HL-60/S4 treated with retinoic acid at 250 ng/mL for 4 days and 3 days (cell line): ENCODE data around the gene SPTAN1.
"Not testable (repeated sequence)": the region's sequence is repeated elsewhere in the genome, so short reads cannot be mapped to it uniquely, and the experiment has no call there.

Experiments used
- in situ Hi-C: fragments of 300-500 bp; cut with MboI; formaldehyde crosslinking; loops from 2 replicates; pipeline ENCODE4 v1.7.0; 2022; ENCODE audit warnings: low sequenced_read_pairs

Gene SPTAN1

DNA sequence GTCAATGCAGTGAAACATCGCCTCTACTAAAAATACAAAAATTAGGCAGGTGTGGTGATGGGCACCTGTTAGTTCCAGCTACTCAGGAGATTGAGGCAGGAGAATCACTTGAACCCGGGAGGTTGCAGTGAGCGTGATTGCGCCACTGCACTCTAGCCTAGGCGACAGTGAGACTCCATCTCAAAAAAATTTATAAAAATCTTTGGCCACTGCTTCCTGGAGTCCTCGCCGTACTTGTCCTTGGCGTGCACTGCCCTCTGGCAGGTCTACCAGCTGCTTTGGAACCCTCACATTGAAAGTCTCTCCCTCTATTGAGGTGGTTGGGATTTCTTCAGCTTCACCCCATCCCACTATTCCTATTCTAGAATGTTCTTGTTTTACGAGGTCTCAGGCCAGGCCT, 79.2 kb downstream of the SPTAN1 start:
- in situ Hi-C loops = no loop called here

DNA sequence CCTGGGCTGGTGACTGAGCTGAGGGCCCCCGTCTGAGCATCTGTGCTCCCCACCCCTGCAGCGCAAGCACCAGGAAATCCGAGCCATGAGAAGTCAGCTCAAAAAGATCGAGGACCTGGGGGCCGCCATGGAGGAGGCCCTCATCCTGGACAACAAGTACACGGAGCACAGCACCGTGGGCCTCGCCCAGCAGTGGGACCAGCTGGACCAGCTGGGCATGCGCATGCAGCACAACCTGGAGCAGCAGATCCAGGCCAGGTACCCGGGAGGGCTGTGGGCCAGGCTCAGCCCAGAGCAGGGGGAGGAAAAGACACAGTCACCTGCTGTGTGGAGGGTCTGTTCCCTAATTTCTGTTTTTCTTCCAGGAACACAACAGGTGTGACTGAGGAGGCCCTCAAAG, 79.7 kb downstream of the SPTAN1 start:
- in situ Hi-C loops = no loop called here

DNA sequence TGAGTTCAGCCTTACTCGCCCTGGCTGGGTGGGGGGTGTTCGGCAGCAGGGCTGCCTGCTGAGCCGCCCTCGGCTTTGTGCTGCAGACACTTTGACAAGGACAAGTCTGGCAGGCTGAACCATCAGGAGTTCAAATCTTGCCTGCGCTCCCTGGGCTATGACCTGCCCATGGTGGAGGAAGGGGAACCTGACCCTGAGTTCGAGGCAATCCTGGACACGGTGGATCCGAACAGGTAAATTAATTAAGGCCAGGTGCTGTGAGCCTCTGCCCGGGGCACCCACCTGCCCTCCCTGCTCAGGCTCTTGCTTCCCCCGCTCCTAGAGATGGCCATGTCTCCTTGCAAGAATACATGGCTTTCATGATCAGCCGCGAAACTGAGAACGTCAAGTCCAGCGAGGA, 80.1 kb downstream of the SPTAN1 start:
- in situ Hi-C loops = no loop called here

DNA sequence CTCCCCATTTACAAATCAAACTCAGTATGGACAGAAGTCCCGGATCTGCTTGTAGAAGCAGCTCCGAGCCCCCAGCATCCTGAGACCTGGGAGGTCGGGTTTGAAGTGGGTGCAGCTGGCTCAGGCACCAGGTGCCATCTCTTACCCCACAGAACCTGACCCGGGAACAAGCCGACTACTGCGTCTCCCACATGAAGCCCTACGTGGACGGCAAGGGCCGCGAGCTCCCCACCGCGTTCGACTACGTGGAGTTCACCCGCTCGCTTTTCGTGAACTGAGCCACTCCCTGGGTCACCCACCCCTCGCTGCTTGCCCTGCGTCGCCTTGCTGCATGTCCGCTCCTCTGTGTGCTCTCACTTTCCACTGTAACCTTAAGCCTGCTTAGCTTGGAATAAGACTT, 80.7 kb downstream of the SPTAN1 start:
- in situ Hi-C loops = no loop called here

DNA sequence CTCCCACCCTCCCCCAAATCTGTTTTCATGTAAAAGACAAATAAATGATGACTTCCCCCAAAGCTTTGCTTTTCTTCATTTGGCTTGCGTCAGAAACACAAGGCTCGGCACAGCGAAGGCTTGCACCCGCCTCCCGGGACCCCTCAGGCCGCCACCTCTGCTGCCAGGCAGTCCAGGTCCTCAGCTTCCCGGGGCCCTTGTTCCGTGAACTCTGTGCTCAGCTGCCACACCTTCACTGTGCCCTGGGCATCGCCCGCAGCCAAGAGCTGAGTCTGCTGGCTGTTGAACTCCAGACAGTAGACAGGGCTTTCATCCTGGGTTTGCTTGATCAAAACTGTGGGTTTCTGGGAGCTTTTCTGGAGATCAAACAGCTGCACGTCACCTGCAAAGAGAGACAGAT, 81.2 kb downstream of the SPTAN1 start:
- in situ Hi-C loops = no loop called here

DNA sequence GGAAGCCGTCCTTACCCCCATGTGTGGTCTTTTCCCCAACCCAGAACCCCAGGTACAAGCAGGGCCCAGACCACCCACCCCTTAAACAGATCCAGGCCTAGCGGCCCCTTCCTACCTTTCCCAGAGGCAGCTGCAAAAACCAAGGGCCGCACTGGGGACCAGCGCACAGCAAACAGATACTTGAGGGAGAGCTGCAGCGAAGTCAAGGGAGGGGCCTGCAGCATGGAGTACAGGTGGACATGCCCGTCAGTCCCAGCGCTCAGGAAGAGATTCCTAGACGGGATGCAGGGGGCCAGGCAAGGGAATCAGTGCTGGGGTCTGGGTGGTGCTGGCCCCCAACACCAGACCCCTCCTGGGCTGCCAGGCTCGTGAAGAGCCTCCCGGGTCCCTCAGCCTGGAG, 81.7 kb downstream of the SPTAN1 start:
- in situ Hi-C loops = no loop called here

DNA sequence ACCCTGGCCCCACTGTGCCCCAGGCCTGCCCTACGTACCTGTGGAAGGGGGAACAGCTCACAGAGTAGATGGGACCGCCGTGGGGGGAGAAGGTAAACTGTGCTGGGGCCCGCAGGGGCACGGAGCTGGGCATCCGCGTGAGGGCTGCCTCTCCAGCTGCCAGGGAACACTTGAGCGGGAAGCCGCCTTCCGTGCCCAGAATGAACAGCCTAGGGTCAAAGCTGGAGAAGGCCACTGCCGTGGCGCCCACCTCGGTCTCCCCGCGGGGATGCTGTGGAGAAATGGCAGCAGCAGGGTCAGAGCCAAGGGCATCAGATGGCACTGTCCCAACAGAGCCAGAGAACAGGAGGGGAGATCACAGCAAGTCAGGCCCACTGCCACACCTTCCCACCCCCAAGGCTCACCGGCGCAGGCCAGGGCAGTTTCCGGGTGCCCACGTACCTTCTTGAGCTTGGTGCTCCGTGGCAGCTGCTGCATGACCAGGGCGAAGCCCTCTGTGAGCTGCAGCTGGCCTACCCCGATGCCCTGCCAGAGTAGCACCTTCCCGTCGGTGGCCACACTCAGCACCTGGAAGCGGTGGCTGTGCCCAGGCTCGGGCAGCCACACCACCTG, 82.4 kb downstream of the SPTAN1 start:
- in situ Hi-C loops = no loop called here

DNA sequence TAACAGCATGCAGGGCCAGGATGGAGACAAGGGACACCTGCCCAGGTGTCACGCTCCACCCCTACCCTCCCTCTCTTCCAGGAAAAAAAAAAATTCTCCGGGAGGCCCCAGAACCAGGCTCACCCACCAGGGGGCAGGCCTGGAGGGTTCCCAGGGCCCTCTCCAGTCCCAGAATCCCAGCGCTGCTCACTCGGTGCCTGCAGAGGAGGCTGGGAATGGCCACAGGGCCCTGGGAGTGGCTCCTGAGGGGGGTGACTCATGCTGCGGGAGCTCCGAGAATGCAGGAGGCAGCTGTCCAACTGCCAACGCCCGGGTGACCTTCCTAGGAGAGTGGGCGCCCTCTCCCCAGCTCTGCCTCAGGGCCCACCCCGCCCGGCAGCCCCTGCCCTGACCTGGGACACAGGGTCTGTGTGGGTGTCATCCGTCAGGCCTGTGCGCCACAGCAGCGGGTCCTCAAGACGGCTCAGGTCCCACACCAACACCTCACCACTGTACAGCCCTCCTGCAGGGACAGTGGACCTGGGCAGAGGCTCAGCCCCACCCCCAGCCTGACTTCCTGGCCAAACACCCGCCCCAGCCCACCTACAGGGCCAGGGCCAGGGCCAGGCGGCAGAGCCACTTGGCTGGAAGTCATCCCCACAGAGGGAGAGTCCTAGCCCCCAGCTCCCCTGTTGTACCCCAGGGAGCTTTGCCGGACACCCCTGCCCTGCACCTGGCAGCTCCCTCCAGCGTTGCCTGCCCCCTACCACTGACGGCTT, 83.1 kb downstream of the SPTAN1 start:
- in situ Hi-C loops = no loop called here

DNA sequence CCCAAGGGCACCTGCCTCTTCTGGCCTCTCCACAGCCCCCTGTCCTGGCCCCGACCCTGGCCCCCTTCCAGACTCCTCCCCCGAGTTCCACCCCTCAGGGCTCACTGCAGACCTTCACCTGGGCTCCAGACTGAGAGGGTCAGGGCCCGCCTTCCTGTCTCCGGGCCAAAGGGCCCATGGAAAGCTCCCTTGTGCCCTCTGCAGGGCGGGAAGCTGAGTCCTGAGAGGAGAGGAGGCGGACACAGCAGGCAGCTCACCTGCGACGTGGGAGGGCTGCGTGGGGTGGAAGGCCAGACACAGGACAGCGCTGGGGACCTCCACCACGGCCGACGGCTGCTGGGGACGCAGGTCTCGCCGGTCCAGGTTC, 83.6 kb downstream of the SPTAN1 start:
- in situ Hi-C loops = no loop called here

DNA sequence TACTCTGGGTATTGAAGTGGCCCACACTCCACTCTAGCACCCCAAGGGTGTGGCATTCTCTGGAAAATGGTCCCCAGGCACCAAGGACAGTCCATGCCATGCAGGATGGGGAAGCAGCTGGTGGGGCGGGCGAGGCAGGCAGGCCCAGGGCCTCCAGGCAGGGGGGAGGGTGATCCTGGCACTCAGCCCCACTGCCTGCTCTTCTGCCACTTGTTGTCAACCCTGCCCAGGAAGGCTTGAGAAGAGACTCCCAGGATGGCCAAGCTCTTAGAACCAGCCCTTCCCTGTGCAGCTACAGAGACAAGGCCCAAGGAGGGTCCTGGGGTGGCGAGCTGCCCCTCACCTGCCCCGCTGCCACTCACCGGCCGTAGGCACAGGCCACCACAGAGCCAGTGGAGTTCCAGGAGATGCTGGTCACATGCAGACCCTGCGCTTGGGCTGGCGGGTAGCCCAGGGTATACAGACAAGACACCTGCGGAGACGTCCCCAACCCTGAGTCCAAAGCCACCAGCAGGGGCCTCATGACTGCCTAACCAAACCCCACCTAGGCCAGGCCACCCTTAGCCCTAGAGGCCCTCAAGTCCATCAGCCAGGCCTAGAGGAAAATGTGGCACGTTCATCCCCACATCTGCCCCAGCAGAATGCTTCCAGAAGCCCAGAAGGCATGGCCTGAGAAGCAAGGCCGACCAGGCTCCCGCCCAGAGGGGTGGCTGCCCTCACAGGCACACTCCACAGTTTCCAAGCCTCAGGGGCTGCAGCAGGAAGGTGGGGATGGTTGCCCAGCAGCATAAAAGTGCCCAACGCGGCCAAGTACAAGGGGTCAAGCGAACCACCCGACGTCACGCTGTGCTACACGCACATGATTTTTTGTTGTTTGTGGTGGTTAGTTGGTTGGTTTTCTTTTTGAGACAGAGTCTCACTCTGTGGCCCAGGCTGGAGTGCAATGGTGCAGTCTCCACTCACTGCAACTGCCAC, 84.5 kb downstream of the SPTAN1 start:
- in situ Hi-C loops = no loop called here

DNA sequence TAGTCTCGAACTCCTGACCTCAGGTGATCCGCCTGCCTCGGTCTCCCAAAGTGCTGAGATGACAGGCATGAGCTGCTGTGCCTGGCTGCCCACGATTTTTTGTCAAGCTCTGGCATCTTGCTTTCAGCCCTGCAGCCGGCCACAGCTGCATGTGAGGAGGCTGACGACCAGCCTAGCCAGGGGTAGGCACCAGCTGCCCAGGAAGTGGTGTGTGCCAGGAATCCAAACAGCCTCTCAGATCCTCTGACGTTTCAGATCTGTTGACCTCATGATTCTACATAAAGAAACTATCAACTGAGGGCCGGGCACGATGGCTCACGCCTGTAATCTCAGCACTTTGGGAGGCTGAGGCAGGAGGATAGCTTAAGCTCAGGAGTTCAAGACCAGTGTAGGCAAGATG, 85.3 kb downstream of the SPTAN1 start:
- in situ Hi-C loops = no loop called here

DNA sequence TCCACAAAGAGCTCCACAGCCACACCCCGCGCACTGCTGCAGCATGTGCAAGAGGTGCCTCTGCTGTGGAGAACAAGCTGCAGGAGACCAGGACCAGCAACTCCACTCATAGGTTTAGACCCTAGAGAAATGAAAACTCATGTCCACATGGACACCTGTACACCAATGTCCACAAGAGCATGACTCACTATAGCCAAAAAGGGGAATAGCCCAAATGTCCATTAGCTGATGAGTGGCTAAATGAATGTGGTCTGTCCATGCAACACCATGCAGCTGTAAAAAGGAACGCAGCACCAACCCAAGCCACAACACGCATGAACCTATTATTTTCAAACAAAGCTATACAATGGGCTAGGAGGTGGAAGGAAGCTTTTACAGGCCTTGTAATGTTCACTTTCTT, 86.2 kb downstream of the SPTAN1 start:
- in situ Hi-C loops = no loop called here

DNA sequence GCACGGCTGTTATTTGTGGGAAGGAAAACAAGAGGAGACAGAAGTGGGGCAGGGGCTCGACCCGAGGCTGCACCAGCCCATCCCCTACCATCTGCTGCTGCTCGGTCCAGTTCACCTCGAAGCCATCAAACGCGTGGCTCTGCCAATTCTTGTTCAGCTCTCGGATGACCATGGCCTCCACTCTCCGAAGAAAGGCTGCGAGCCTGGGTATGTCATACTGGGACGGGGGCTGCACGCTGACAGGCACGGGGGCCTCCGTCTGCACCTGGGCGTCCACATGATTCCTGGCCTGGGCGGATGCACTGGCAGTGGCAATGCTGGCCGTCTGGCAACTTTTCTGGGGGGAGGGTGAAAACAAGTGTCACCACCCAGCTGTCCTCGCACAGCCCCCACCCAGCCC, 88.2 kb downstream of the SPTAN1 start:
- in situ Hi-C loops = no loop called here

DNA sequence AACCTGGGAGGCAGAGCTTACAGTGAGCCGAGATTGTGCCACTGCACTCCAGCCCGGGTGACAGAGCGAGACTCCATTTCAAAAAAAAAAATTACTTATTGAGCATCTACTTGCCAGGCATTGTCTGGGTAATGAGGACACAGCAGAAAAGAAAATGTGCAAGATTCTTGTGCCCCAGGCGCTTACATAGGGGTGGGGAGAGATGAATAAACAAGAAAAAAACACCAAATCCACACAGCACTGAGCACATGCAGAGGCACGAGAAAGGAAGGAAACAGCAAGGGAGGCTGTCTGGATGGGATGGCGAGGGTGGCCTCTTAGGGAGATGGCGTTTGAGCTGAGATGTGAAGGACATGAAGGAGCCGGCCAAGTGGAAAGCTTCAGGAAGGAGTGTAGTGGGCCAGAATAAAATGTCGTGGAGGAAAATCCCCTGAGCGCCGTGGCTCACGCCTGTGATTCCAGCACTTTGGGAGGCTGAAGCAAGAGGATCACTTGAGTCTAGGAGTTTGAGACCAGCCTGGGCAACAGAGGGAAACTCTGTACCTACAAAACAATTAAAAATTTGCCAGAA, 90.4 kb downstream of the SPTAN1 start:
- in situ Hi-C loops = no loop called here

DNA sequence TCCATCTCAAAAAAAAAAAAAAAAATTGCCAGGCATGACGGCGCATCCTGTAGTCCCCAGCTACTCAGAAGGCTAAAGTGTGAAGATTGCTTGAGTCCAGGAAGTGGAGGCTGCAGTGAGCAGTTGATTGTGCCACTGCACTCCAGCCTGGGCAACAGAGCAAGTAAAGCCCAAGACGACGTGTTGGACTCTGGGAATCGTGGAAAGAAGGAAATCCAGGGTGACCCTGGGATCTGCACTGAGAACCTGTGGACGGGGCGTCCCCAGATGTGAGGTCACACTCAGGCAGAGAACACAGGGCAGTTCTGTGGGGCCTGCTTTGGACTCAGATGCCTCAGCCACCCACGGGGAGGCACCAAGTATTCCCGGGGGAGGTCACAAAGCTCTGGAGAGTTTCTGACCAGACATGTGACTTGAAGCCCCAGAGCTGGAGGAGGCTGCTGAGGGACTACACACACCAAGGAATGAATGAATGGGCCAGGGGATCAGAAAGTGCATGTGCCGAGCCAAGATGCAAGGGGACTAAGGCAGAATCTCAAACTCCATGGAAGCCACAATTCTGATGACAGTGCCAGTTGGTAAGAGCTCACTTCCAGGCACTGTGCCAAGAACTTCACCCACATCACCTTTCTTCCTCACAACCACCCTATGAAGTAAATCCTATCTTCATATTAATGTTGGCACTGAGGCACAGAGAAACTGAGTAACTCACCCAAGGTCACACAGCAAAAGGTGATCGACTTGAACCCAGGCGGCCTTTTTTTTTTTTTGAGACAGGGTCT, 91.3 kb downstream of the SPTAN1 start:
- in situ Hi-C loops = no loop called here

DNA sequence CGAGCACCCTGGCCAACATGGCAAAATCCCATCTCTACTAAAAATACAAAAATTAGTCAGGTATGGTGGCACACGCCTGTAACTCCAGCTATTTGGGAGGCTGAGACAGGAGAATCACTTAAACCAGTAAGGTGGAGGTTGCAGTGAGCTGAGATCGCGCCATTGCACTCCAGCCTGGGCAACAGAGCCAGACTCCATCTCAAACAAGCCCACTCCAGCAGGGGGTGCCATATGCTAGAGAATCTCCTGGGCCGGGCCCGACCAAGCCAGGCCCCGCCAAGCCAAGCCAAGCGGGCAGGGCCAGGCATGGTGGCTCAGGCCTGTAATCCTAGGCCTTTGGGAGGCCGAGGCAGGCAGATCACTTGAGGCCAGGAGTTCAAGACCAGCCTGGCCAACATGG, 95.8 kb downstream of the SPTAN1 start:
- in situ Hi-C loops = not testable (repeated sequence)

DNA sequence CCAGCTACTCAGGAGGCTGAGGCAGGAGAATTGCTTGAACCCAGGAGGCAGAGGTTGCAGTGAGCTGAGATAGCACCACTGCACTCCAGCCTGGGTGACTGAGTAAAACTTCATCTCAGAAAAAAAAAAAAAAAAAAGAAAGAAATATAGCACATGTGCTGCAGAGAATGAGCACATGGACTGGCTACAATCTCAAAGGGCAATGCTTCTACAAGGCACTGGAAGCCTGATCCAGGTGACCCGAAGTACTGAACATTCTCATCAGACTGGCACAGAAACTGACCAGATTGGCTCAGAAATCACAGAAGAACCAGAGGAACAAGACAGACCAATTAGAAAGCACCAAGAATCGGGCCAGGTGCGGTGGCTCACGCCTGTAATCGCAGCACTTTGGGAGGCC, 99.4 kb downstream of the SPTAN1 start:
- in situ Hi-C loops = no loop called here

DNA sequence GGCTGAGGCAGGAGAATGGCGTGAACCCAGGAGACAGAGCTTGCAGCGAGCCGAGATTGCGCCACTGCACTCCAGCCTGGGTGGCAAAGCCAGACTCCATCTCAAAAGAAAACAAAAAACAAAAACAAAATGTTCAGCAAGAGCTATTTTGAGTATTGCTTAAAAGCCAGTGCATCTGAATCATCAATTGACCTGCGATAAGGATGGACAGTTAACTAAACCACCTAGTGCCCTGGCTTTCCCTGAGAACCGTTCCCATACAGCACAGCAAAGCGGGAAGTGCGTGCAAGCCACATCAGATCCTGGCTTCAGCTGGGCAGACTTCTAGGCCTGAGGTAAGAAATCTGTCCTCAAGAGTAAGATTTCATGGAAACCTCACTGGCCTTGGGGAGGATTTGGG, 101.5 kb downstream of the SPTAN1 start:
- in situ Hi-C loops = no loop called here

DNA sequence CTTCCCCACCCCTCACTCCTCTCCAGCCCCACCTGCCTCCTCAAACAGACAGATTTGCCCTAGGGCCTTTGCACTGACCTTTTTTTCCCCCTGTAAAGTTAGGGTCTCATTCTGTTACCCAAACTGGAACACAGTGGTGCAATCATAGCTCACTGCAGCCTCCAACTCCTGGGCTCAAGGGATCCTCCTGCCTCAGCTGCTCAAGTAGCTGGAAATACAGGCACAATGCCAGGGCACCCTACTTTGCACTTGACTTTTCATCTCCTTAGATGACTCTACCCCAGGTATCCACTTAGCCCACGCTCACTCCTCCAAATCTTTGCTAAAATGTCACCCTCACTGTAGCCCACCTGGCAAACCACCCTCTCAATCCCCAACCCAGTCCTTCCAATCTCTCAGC, 102.1 kb downstream of the SPTAN1 start:
- in situ Hi-C loops = no loop called here

DNA sequence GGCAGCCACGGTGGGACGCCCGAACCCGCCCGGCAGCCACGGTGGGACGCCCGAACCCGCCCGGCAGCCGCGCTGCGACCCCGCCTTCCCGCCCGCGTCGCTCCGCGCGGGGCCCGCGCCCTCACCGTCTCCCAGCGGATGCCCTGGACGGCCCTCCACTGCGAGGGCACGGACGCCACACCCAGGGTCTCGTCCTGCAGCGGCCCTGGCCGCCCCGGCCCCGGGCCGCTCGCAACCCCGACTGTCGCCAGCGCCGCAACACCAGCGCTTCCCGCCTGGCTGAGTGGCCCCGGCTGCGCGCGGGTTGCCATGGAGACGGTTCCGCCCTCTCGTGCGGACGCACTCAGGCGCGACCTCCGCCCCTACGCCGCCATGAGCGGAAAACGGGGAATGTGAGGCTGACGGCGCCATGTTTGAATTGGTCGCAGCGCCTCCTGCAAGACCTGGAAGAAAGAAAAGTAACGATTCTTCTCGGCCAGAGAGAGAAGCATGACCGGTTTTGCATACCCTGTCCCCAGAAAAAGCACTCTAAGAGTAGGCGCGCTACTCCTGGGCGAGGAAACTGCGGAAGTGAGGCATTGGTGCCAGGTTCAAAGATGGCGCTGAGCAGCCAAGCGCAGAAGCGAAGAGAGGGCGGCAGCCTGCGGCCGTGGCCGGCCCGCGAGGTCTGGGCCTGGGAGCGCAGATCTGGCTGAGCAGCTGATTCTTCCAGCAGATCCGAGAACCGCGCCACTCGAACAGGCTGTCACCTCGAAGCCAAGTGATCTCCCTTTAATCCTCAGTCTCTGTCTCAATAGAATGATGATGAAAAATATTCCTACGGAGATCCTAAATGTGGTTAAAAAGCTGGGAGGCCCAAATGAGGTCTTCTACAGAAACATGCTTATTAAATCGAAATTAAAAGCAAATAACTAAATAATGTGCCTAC, 104.3 kb downstream of the SPTAN1 start, which contains the start of gene DYNC2I2:
DYNC2I2 (minus strand) TSS at position 432 of the 928 bp plus-strand sequence; CDS start at position 311, 121 bp downstream.
- in situ Hi-C loops = no loop called here
